H1 (cell line): ENCODE data around the gene TIFAB. TPM values are rescaled to one million over a fixed set of nuclear protein-coding genes. Genes with fewer than 3 reads are reported as not detected.

Source experiments
- CBX8 ChIP-seq: fragments of 300-800, 300-1000 bp; sonication (generic); IDR thresholded peaks from 2 replicates; pipeline ENCODE4 v1.7.1; 2016; ENCODE audit warnings: low read depth, low read length, borderline replicate concordance
- CEBPB ChIP-seq: IDR thresholded peaks from 2 replicates; pipeline ENCODE4 v1.6.1; 2012; ENCODE audit warnings: low read depth, low read length
- RAD21 ChIP-seq, 2 experiments: IDR thresholded peaks in 1 of 2; conservative IDR thresholded peaks in 1 of 2; 2 replicates each; pipeline ENCODE4 v1.6.1; 2011; ENCODE audit warnings: low read depth in 2 of 2, low read length in 2 of 2, improper control_type of control experiment in 1 of 2, inconsistent platforms in 1 of 2, mild to moderate bottlenecking in 1 of 2, moderate library complexity in 1 of 2
- SP1 ChIP-seq: IDR thresholded peaks from 2 replicates; pipeline ENCODE4 v1.6.1; 2011; ENCODE audit warnings: low read depth, low read length
- polyA plus RNA-seq, 7 experiments: library from polyadenylated mRNA; depleted of rRNA in 3 of 7; stranded (reverse) in 5 of 7; unstranded in 2 of 7; fragments of >200 nt in 5 of 7; fragments of 200-250 nt in 2 of 7; gene quantifications; 1 replicate in 5 of 7; 2 replicates in 1 of 7; 4 replicates in 1 of 7; pipeline versions ENCODE4 v1.2.1 to v1.2.3, GENCODE V29; 2011 to 2013; ENCODE audit warnings: missing spikeins in 2 of 7, mixed read lengths in 2 of 7
- total RNA-seq: library from RNA; stranded (reverse); fragmentation: NEBNext Ultra II Directional; extraction: Animal tissue kit (Norgen Biotek cat#: 25700); gene quantifications from 2 replicates; pipeline ENCODE4 v1.2.1, GENCODE V29; 2021
- TF ChIP-seq, protein P1 (sequence below): fragments of 300-600 bp; sonication (generic); IDR thresholded peaks from 2 replicates; pipeline ENCODE4 v1.7.1; 2012; ENCODE audit warnings: low read length, moderate library complexity, mild to moderate bottlenecking, inconsistent platforms; ENCODE audit not compliant: insufficient replicate concordance
- TF ChIP-seq, protein P2 (sequence below): IDR thresholded peaks from 2 replicates; pipeline ENCODE4 v1.6.1; 2012; ENCODE audit warnings: inconsistent platforms
- TF ChIP-seq, protein P3 (sequence below), 3 experiments: IDR thresholded peaks; 1 replicate in 2 of 3; 2 replicates in 1 of 3; pipeline versions ENCODE4 v1.5.1 to v1.6.1; 2011; ENCODE audit warnings: low read length in 3 of 3, mild to moderate bottlenecking in 3 of 3, inconsistent platforms in 2 of 3, low read depth in 1 of 3, moderate library complexity in 1 of 3; ENCODE audit not compliant: insufficient read depth in 1 of 3; ENCODE audit errors: control extremely low read depth in 1 of 3

The TIFAB gene
- total and polyA plus RNA-seq, 2 of the 8 experiments (the other 6 are each of a cell fraction or from before 2014, with no cell fraction given): not detected

DNA sequence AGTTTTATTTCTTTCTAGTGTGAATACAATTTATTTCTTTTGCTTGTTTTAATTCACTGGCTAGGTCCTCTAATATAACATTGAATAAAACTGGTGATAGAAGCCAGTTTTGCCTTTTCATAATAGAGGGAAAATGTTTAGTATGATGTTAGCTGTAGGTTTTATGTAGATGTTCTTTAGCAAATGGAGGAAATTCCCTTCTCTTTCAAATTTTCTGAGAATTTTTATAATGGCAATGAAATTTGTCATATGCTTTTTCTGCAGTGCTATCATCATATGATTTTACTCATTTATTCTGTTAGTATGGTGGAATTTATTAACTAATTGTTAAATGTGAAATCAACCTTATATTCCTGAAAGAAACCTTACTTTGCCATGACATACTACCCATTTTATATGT is 35.1 kb downstream of the TIFAB start (continued):
- TF ChIP-seq, protein P1, sequence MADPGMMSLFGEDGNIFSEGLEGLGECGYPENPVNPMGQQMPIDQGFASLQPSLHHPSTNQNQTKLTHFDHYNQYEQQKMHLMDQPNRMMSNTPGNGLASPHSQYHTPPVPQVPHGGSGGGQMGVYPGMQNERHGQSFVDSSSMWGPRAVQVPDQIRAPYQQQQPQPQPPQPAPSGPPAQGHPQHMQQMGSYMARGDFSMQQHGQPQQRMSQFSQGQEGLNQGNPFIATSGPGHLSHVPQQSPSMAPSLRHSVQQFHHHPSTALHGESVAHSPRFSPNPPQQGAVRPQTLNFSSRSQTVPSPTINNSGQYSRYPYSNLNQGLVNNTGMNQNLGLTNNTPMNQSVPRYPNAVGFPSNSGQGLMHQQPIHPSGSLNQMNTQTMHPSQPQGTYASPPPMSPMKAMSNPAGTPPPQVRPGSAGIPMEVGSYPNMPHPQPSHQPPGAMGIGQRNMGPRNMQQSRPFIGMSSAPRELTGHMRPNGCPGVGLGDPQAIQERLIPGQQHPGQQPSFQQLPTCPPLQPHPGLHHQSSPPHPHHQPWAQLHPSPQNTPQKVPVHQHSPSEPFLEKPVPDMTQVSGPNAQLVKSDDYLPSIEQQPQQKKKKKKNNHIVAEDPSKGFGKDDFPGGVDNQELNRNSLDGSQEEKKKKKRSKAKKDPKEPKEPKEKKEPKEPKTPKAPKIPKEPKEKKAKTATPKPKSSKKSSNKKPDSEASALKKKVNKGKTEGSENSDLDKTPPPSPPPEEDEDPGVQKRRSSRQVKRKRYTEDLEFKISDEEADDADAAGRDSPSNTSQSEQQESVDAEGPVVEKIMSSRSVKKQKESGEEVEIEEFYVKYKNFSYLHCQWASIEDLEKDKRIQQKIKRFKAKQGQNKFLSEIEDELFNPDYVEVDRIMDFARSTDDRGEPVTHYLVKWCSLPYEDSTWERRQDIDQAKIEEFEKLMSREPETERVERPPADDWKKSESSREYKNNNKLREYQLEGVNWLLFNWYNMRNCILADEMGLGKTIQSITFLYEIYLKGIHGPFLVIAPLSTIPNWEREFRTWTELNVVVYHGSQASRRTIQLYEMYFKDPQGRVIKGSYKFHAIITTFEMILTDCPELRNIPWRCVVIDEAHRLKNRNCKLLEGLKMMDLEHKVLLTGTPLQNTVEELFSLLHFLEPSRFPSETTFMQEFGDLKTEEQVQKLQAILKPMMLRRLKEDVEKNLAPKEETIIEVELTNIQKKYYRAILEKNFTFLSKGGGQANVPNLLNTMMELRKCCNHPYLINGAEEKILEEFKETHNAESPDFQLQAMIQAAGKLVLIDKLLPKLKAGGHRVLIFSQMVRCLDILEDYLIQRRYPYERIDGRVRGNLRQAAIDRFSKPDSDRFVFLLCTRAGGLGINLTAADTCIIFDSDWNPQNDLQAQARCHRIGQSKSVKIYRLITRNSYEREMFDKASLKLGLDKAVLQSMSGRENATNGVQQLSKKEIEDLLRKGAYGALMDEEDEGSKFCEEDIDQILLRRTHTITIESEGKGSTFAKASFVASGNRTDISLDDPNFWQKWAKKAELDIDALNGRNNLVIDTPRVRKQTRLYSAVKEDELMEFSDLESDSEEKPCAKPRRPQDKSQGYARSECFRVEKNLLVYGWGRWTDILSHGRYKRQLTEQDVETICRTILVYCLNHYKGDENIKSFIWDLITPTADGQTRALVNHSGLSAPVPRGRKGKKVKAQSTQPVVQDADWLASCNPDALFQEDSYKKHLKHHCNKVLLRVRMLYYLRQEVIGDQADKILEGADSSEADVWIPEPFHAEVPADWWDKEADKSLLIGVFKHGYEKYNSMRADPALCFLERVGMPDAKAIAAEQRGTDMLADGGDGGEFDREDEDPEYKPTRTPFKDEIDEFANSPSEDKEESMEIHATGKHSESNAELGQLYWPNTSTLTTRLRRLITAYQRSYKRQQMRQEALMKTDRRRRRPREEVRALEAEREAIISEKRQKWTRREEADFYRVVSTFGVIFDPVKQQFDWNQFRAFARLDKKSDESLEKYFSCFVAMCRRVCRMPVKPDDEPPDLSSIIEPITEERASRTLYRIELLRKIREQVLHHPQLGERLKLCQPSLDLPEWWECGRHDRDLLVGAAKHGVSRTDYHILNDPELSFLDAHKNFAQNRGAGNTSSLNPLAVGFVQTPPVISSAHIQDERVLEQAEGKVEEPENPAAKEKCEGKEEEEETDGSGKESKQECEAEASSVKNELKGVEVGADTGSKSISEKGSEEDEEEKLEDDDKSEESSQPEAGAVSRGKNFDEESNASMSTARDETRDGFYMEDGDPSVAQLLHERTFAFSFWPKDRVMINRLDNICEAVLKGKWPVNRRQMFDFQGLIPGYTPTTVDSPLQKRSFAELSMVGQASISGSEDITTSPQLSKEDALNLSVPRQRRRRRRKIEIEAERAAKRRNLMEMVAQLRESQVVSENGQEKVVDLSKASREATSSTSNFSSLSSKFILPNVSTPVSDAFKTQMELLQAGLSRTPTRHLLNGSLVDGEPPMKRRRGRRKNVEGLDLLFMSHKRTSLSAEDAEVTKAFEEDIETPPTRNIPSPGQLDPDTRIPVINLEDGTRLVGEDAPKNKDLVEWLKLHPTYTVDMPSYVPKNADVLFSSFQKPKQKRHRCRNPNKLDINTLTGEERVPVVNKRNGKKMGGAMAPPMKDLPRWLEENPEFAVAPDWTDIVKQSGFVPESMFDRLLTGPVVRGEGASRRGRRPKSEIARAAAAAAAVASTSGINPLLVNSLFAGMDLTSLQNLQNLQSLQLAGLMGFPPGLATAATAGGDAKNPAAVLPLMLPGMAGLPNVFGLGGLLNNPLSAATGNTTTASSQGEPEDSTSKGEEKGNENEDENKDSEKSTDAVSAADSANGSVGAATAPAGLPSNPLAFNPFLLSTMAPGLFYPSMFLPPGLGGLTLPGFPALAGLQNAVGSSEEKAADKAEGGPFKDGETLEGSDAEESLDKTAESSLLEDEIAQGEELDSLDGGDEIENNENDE: no peak
- no peak for TF ChIP-seq SP1
- no peak for TF ChIP-seq RAD21 (IDR thresholded peaks at IDR 0.05 in 1 of 2, conservative IDR thresholded peaks at IDR 0.05 in 1 of 2; ENCODE audit: low read depth in 2 of 2, low read length in 2 of 2)
- TF ChIP-seq, protein P2, sequence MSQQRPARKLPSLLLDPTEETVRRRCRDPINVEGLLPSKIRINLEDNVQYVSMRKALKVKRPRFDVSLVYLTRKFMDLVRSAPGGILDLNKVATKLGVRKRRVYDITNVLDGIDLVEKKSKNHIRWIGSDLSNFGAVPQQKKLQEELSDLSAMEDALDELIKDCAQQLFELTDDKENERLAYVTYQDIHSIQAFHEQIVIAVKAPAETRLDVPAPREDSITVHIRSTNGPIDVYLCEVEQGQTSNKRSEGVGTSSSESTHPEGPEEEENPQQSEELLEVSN: no peak
- no peak for TF ChIP-seq CEBPB
- TF ChIP-seq, protein P3, sequence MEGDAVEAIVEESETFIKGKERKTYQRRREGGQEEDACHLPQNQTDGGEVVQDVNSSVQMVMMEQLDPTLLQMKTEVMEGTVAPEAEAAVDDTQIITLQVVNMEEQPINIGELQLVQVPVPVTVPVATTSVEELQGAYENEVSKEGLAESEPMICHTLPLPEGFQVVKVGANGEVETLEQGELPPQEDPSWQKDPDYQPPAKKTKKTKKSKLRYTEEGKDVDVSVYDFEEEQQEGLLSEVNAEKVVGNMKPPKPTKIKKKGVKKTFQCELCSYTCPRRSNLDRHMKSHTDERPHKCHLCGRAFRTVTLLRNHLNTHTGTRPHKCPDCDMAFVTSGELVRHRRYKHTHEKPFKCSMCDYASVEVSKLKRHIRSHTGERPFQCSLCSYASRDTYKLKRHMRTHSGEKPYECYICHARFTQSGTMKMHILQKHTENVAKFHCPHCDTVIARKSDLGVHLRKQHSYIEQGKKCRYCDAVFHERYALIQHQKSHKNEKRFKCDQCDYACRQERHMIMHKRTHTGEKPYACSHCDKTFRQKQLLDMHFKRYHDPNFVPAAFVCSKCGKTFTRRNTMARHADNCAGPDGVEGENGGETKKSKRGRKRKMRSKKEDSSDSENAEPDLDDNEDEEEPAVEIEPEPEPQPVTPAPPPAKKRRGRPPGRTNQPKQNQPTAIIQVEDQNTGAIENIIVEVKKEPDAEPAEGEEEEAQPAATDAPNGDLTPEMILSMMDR (IDR thresholded peaks at IDR 0.05; ENCODE audit: control extremely low read depth in 1 of 3, insufficient read depth in 1 of 3, low read depth in 1 of 3, low read length in 3 of 3): no peak
- no peak for TF ChIP-seq CBX8
